GM18909 (cell line): Measurements from ENCODE around the gene LRRC41.

ENCODE experiments used
- ATAC-seq: cut with Tn5 transposase; IDR thresholded peaks from one replicate; pipeline ENCODE4 v1.9.1; 2021; ENCODE audit warnings: mild to moderate bottlenecking; ENCODE audit not compliant: unreplicated experiment, poor library complexity

The LRRC41 gene

DNA sequence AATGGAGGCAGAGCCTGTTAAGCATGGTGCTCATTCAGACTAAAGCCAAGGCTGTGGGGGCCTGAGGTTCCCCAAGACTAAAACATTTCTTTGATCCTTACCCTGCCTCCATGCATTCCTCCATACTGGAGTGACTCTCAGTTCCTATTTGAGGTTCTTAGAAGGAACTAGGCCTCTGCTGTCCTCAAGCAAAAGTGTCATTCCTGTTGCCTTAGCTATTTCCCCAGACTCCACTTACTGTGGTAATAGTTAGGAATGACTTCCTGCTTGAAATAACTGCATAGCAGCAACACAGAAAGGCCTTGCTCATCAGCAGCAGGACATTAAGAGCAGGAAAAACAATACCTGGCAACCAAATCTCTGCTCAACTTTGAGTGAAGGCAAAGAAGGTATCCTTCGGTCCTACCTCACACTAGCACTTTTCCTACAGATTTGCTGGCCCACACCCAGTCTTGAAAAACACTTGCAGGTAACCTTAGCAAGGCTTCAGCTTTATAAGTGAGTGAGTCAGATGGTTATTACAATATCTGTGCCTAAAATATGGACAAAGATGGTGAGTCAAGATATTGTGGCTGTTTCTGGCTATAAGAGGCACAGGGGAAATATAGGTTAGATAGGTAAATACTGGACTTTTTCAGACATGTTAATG, 14.8 kb downstream of the LRRC41 start:
- no peak for ATAC-seq

DNA sequence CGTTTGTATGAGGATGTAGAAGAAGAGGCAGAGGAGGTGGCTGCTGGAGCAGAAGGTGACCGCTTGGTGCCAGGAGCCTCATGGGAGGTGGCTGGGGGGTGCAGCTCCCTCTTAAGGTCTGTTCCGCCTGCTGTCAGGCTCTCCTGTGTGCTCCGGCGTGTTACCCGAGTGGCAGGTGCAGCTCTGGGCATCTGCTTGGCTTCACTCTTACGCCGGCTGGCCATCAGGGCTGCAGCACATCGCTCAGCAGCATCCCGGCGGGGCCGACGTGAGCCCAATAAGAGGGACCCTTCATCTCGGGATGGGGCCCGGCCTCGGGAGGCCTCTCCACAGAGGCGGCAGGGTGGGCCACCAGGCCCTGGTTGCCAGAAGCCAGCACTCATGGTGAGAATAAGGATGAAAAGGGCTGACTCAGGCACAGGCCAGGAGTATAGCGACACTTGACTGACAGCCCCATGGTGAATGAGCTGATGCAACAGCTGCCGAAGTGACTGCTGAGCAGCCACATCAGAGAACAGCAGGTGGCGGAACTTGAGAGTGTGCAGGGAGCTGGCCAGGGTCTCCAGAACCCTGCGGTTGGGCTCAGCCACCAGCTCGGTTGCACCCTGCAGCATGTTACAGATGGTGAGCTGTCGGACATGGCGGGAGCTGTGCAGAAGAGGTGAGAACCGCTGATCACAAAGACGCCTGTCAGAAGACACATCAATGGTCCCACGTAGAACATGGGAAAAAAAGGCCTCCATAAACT, 17.5 kb downstream of the LRRC41 start:
- ATAC-seq: no peak

DNA sequence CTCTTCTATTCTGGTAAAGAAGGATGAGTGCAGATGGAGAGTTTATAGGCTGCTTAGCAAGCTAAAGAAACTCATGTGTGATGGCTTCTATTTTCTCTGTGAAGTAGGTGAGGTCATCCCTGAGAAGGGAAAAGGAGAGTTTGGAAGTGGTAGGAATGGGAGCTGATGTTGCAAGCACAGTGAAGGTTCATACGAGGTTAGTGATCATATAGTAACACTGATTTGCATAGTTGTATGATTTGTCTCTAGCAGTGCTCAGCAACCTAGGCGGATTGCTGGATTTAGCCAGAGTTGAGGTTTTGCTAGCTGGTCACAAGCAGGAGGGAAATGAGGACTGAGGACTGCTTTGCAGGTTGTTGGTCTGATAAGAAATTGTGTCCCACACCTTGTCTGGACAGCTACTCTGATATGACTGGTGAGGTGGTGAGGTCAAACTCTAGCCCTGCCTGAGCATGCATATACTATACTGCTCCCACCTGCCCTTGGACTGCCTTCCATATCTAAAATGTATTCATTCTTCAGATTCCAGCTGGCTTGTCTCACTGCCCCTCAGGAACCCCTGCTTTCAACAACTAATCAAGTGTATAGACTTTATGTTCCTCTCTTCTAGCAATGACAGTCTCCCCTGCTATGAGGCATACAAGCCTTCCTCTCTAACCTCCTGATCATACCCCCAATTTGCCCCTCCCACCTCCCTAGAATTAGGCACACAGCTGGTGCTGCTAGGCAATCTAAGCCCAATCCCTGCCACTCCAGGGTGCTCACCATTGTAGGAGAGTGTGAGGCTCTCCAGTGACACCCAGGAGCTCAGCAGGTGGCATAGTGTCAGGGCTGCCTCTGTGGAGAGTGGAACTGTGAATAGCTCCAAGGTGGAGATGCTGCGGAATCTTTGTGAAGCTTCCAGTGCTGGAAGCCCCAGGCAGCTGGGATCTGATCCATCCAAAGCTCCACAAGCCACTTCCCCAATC, 18.5 kb downstream of the LRRC41 start:
- ATAC-seq: no peak

DNA sequence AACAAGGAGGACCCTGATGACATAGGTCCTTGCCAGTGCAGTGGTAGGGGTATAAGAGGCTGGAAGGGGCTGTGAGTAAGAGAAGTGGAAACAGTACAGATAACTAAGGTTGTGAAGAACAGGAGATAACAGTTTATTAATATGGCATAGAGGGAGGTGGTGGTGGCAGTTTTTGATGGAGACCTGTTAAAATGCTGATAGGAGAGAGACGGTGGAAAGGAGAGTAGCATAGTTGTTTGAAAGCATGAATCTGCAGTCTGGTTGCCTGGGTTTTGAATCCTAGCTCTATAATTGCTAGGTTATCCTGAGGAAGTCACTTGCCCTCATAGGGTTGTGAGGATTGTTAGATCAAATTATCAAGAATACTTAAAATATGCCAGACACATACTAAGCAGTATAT, 19.4 kb downstream of the LRRC41 start:
- ATAC-seq: no peak

DNA sequence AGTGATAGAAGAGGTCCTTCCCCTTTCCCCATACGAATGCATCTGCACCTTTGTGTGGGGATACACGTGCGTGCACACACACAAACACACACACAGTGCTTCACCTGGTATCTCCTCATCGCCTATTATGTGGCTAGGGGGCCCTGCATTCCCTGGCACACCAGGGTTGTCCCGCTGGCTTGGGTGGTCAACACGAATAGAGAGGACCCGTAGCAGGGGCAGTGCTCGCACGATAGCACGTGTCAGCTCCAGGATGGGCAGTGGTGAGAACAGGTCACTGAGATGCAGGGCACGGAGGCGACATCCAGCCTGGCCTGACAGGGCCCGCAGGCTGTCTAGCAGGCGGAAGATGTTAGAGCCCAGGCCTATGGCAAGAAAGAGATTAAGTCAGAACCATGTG, 22.4 kb downstream of the LRRC41 start:
- ATAC-seq: no peak

DNA sequence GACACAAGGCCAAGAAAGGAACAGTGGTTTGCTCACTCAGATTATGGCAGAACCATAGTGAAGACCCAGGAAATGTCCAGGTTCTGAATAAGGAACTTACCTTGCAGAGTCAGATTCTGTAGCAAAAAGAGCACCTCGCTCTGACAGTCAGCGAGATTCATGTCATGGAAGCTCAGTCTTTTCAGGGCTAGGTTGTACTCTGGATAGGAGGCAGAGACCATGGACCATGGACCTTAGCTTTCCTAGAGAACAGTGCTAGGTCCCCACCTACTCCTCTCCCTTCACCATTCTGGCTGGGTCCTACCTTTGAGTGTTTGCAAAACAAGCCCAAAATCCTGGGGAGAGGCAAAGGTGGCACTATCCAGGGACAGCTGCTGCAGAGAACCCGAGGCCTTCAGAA, 23.3 kb downstream of the LRRC41 start:
- no peak for ATAC-seq

DNA sequence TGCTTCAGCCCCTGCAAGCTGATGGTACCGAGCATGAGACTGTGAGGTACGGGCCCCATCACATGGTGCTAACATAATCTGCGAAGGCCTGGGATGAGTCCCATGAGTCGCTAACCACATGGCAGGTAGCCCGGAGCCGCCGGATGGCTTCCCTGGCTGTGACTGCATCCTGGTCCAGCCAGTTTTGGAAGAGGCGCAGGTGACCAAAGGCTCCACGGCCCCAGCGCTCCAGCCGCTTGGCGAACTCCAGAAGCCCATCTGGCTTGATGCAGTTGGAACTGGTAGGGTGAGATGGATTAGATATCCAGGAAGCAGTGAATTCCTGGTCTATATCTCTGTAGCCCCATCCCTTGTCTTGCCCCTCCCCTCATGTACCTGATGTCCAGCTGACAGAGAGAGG, 24.6 kb downstream of the LRRC41 start:
- ATAC-seq: no peak

DNA sequence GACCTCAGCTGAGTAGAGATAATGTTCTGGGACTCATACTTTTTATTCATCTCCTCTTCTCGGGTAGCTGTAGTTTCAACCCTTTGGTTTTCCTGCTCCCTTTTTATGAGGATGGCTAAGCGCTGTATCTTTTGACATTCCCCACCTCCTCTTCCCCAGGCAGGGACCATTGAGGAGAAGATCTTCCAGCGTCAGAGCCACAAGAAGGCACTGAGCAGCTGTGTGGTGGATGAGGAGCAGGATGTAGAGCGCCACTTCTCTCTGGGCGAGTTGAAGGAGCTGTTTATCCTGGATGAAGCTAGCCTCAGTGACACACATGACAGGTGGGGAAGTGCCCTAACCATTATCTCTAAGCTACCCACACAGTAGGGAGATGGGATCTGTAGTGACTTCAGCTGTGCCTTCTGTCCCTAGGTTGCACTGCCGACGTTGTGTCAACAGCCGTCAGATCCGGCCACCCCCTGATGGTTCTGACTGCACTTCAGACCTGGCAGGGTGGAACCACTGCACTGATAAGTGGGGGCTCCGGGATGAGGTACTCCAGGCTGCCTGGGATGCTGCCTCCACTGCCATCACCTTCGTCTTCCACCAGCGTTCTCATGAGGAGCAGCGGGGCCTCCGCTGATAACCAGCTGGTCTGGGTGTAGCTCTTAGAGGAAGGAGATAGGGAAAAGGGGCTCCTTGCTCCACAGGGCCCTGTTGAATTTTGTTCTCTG, 25.6 kb downstream of the LRRC41 start:
- ATAC-seq: no peak

DNA sequence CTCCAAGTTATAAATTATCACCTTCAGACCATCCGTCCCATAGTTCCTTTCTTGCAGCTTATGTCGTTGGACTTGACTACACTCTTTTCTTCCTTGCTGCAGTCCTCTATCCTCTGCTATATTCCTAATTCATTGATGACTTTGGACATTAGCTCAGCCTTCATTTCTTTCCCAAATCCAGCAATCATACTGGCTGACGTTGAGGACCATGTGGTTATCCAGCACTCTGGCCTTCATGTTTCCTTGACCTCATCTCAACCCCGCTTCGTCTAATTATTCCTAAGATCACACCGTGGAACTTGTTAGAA, 28.4 kb downstream of the LRRC41 start:
- no peak for ATAC-seq

DNA sequence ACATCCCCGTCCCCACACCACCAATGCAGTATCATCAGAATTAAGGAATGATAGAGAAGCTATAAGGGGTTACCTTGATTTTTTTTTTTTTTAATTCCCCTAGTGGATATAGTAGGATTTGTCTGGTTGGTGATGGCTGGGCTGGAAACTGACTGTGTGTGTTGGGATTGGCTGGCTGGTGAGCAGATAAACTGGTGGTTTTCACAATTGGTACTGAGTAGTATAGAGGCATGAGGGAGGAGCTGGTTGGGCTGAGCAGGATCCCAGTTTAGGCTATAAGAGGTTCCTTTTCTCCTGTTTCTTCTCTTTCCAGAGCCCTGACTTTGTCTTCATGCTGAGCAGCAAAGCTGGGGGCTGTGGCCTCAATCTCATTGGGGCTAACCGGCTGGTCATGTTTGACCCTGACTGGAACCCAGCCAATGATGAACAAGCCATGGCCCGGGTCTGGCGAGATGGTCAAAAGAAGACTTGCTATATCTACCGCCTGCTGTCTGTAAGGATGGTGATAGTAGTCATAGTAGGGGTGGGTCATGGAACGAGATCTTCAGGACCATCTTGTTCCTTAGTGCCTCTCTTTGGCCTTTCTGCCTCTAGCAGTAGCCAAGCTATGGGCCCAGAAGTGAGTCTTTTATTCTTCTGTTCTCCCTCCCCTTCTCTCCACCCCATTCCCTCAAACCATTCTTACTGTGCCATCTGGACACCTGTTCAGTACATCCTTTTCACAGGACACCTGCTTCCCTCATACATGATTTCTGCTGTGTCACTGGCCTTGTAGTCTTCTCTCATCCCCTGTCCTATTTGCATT, 29.0 kb downstream of the LRRC41 start:
- no peak for ATAC-seq

DNA sequence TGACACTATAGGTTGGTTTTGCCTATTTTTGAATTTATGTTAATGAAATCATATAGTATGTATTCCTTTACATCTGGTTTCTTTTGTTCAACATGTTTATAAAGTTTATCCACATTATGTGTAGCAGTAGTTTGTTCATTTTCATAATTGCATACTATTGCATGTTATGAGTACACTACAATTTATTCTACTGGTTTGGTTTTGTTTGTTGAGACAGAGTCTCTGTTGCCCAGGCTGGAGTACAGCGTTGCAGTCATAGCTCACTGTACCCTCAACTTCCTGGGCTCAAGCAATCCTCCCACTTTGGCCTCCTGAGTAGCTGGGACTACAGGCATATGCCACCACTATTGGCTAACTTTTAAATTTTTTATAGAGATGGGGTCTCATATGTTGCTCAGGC, 34.8 kb downstream of the LRRC41 start:
- ATAC-seq: no peak

DNA sequence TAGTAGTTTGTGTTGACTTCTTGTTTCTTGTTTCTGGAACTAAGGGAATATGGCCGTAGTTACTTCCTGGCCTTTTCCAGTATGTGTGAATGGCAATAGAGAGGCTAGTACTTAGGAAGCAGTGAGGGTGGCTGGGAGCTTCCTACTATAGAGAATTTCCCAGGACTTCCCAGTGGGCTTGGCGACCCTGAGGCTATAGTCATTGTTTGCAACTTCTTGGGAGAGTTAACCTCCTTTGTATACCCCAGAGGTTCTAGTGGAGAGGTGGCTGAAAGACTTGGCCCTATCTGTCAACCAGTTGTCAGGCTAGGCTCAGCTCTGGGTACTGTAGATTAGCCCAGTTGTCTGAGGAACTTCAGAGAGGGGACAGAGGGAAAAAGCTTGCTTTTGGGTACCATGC, 40.3 kb downstream of the LRRC41 start:
- no peak for ATAC-seq

DNA sequence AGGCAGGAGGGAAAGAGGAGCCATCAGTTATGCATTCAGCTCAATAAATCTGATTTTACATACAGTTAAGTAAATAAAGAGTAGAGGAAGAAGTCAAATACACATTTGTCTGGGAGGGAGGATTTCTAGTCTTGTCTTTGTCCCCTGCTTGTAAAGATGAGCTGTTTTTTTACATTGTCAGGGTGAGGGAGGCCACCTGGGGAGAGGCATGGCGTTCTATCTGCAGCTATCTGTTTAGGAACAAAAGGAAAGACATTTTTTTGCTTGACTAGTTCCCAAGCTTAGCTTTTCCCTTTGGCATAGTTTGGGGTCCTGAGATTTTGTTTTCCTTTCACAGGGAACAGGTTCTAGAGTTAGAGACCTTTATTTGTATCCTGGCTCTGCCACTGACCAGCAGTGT, 40.9 kb downstream of the LRRC41 start:
- no peak for ATAC-seq

DNA sequence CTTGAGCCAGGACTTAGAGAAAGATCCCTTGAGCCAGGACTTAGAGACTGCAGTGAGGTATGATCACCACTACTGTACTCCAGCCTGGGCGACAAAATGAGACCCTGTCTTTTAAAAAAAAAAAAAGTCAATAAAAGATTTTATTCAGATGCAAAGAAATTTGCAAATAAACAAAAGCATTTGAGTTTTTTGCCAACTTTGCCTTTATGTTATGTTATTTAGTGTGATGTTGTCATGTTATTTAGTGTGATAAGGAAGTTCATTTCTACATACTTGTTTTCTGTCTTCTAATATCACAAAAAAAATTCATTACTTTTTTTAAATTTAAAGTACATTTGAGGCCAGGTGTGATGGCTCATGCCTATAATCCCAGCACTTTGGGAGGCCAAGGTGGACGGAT, 46.9 kb downstream of the LRRC41 start:
- ATAC-seq: no peak

DNA sequence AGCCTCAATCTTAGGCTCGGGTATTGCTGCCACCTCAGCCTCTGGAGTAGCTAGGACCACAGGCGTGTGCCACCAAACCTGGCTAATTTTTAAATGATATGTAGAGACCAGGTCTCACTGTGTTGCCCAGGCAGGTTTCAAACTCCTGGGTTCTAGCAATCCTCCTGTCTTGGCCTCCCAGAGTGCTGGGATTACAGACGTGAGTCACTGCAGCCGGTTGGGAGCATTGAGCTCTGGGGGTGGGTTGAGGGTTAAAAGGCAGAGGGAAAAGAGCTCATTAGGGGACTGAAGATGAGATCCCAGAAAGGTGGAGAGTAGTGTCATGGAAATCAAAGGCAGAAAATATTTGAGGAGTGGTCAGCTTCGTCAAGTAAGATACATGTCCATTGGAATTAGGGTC, 48.7 kb downstream of the LRRC41 start:
- ATAC-seq: no peak

DNA sequence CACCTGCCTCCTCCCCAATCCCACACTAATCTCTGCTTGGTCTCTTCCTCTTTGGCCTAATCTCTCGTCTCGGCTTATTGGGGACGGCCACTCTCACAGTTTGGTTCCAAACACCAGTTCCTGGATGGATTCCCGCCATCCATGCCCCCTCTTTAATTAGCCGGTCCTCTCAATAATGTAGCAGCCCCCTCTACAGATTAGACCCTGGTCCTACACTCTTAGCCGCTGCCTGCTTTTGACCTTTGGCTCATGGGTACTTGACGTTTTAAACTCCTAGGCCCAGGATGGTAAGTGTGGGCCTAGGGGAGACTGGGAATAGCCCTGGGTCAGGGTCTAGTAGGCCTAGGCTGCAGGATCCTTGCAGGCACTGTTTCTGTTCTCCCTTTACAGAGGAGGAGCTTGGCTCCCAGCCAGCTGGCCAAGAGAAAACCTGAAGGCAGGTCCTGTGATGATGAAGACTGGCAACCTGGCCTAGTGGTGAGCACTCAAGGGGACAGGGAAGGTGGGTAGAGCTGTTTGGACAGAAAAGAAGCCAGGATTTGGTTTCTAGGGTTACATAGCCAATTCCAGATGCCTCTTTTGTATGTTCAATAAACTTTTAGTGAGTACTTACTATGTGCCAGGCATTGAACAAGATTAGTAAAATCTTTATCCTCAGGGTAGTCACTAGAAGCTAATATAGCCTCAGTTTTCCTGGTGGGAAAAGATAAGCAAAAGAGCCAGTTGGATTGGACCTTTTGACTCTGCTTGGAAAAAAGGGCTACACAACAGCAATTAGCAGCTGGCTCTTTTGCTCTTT, 55.1 kb downstream of the LRRC41 start:
- ATAC-seq: no peak

DNA sequence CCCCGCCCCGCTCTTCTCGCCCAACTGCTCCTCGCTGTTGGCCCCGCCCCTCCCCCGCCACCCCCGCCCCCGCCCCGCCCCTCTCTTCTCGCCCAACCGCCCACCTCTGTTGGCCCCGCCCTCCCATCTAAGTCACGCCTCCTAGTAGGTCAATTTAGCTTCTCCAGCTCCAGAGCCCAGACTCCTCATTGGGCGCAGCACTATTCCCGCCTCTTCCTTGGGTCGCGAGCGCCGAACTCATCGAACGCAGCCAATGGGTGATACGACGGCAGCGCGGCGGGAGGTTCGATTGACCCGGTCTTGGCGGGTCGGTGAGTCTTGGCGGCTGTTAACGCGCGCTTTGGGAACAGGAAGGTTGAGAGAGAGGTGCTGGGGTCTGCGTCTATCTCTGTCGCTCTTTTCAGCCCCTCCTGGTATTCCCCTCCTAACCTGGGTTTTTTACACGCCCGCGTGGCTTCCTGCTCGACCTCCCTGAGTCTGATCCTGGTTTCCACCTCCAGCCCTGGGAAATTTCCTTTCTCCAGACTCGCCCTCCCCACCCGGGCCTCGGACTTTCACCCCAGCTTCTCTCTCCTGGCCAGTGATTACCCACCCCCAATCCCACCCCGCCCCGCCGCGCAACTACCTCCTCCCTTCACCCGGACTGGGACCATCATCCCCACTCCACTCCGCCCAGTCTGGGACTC, 55.8 kb downstream of the LRRC41 start, which contains the start of gene RAD54L:
TSS of gene RAD54L (plus strand) at position 328 of the 686 bp plus-strand sequence. CDS start 643 bp downstream, outside the sequence.
- ATAC-seq: peak; percentile 93
